ENCODE measurements around the gene ECHDC3.
"Not testable (repeated sequence)": the region's sequence is repeated elsewhere in the genome, so short reads cannot be mapped to it uniquely, and the experiment has no call there.

The ECHDC3 gene

GRCh38 chr10:11724938-11725776 lies 17.0 kb upstream of the ECHDC3 start:
- H3K4me3 ChIP-seq (replicated peaks in 1 of 2; ENCODE audit: low read depth in 2 of 2, low read length in 2 of 2): no peak overlapping the region
- peak; percentile 83 to 85 for DNase-seq (ENCODE audit: low read depth in 2 of 2)
- peak; percentile 86 for TF ChIP-seq CTCF (IDR thresholded peaks at IDR 0.05; ENCODE audit: low read depth, low read length)

GRCh38 chr10:11725912-11726311 lies 16.3 kb upstream of the ECHDC3 start:
- H3K4me3 ChIP-seq (replicated peaks in 1 of 2; ENCODE audit: low read depth in 2 of 2, low read length in 2 of 2): no peak overlapping the region
- DNase-seq (ENCODE audit: low read depth in 2 of 2): no peak
- no peak for TF ChIP-seq CTCF (IDR thresholded peaks at IDR 0.05; ENCODE audit: low read depth, low read length)

GRCh38 chr10:11727563-11727962 lies 14.6 kb upstream of the ECHDC3 start:
- no peak overlapping the region for H3K4me3 ChIP-seq (replicated peaks in 1 of 2; ENCODE audit: low read depth in 2 of 2, low read length in 2 of 2)
- TF ChIP-seq CTCF (IDR thresholded peaks at IDR 0.05; ENCODE audit: low read depth, low read length): no peak
- DNase-seq (ENCODE audit: low read depth in 2 of 2): no peak

GRCh38 chr10:11728353-11728752 lies 13.8 kb upstream of the ECHDC3 start:
- H3K4me3 ChIP-seq (replicated peaks in 1 of 2; ENCODE audit: low read depth in 2 of 2, low read length in 2 of 2): no peak overlapping the region
- TF ChIP-seq CTCF (IDR thresholded peaks at IDR 0.05; ENCODE audit: low read depth, low read length): no peak
- no peak for DNase-seq (ENCODE audit: low read depth in 2 of 2)

- no peak overlapping the region for H3K4me3 ChIP-seq (replicated peaks in 1 of 2; ENCODE audit: low read depth in 2 of 2, low read length in 2 of 2)
- TF ChIP-seq CTCF (IDR thresholded peaks at IDR 0.05; ENCODE audit: low read depth, low read length): no peak
- no peak for DNase-seq (ENCODE audit: low read depth in 2 of 2)
Measured at GRCh38 chr10:11729790-11730315, 12.3 kb upstream of the ECHDC3 start.

GRCh38 chr10:11730779-11731178 lies 11.4 kb upstream of the ECHDC3 start:
- no peak overlapping the region for H3K4me3 ChIP-seq (replicated peaks in 1 of 2; ENCODE audit: low read depth in 2 of 2, low read length in 2 of 2)
- no peak for DNase-seq (ENCODE audit: low read depth in 2 of 2)
- TF ChIP-seq CTCF (IDR thresholded peaks at IDR 0.05; ENCODE audit: low read depth, low read length): no peak

- DNase-seq (ENCODE audit: low read depth in 2 of 2); H3K4me3 ChIP-seq (replicated peaks in 1 of 2; ENCODE audit: low read depth in 2 of 2, low read length in 2 of 2): not testable (repeated sequence)
Measured at GRCh38 chr10:11736767-11737166, 5.4 kb upstream of the ECHDC3 start.

GRCh38 chr10:11737258-11738032 lies 4.7 kb upstream of the ECHDC3 start:
- not testable (repeated sequence) for H3K4me3 ChIP-seq (replicated peaks in 1 of 2; ENCODE audit: low read depth in 2 of 2, low read length in 2 of 2); DNase-seq (ENCODE audit: low read depth in 2 of 2)

Measured in cardiac fibroblast (primary cell).